WTC11 (cell line): Measurements from ENCODE around the gene HOXB1. TPM values are rescaled to one million over a fixed set of nuclear protein-coding genes. Genes with fewer than 3 reads are reported as not detected.
A peak's percentile ranks its signal among the peaks of the same experiment; 100 is the strongest.

Experiments
- ATAC-seq: fragments of 200-7000 bp; cut with Tn5 transposase; 2 replicates; pipeline ENCODE4 v1.10.0; 2021; ENCODE audit warnings: mild to moderate bottlenecking, moderate library complexity
- CTCF ChIA-PET: fragments of 300-600 bp; sonication (Branson Sonifier 250); formaldehyde crosslinking; loops from one replicate; lab custom pipeline; 2021; ENCODE audit warnings: antibody characterized with exemption; lab: Charles Lee
- POLR2A ChIA-PET: fragments of 350-600 bp; sonication (Branson Sonifier 250); formaldehyde crosslinking; loops from one replicate; lab custom pipeline; 2021; ENCODE audit warnings: antibody characterized with exemption; lab: Charles Lee
- DNase-seq: peaks from one replicate; pipeline ENCODE4 v3.0.0; 2021; ENCODE audit warnings: low spot score
- H3K27ac Mint-ChIP-seq: 2 replicates; pipeline ENCODE4 v1.8.0; 2021; ENCODE audit warnings: mixed read lengths
- H3K27me3 Mint-ChIP-seq: 2 replicates; pipeline ENCODE4 v1.8.0; 2021; ENCODE audit warnings: low read depth, mild to moderate bottlenecking, moderate library complexity, mixed read lengths
- H3K36me3 Mint-ChIP-seq: 2 replicates; pipeline ENCODE4 v1.8.0; 2021; ENCODE audit warnings: mixed read lengths
- H3K4me1 Mint-ChIP-seq: 2 replicates; pipeline ENCODE4 v1.8.0; 2022; ENCODE audit warnings: mixed read lengths
- H3K4me3 Mint-ChIP-seq: 2 replicates; pipeline ENCODE4 v1.8.0; 2021; ENCODE audit warnings: mild to moderate bottlenecking, moderate library complexity, mixed read lengths
- H3K9me3 Mint-ChIP-seq: 2 replicates; pipeline ENCODE4 v1.8.0; 2021; ENCODE audit warnings: mixed read lengths
- AR ChIP-seq: fragments of 250-450 bp; sonication (Bioruptor Pico); IDR thresholded peaks from 2 replicates; pipeline ENCODE4 v1.9.0; 2021; ENCODE audit warnings: mild to moderate bottlenecking
- ATF3 ChIP-seq: sonication (generic); formaldehyde crosslinking; conservative IDR thresholded peaks from 2 replicates; pipeline ENCODE4 v1.8.1; 2022; ENCODE audit warnings: mild to moderate bottlenecking, missing genetic modification reagents
- CBFB ChIP-seq: sonication (generic); formaldehyde crosslinking; IDR thresholded peaks from 2 replicates; pipeline ENCODE4 v1.8.1; 2022; ENCODE audit warnings: mild to moderate bottlenecking, low read depth, missing genetic modification reagents
- CREB1 ChIP-seq: sonication (generic); formaldehyde crosslinking; IDR thresholded peaks from 2 replicates; pipeline ENCODE4 v1.8.0; 2023; ENCODE audit warnings: mild to moderate bottlenecking, missing genetic modification reagents
- ELF4 ChIP-seq: sonication (generic); formaldehyde crosslinking; IDR thresholded peaks from 2 replicates; pipeline ENCODE4 v1.8.1; 2022; ENCODE audit warnings: low read depth, mild to moderate bottlenecking, moderate library complexity, missing genetic modification reagents
- ESRRA ChIP-seq: sonication (generic); formaldehyde crosslinking; IDR thresholded peaks from 2 replicates; pipeline ENCODE4 v1.8.1; 2022; ENCODE audit warnings: mild to moderate bottlenecking, missing genetic modification reagents, borderline replicate concordance
- ETV6 ChIP-seq: sonication (generic); formaldehyde crosslinking; IDR thresholded peaks from 2 replicates; pipeline ENCODE4 v1.8.1; 2022; ENCODE audit warnings: mild to moderate bottlenecking, missing genetic modification reagents
- FOXK1 ChIP-seq: sonication (generic); formaldehyde crosslinking; IDR thresholded peaks from 2 replicates; pipeline ENCODE4 v1.8.0; 2022; ENCODE audit warnings: mild to moderate bottlenecking, moderate library complexity, missing genetic modification reagents
- HMGXB4 ChIP-seq: sonication (generic); formaldehyde crosslinking; IDR thresholded peaks from 2 replicates; pipeline ENCODE4 v1.8.1; 2023; ENCODE audit warnings: mild to moderate bottlenecking, moderate library complexity, missing genetic modification reagents
- JAZF1 ChIP-seq: fragments of 250-450 bp; sonication (Bioruptor Pico); IDR thresholded peaks from 2 replicates; pipeline ENCODE4 v1.9.0; 2021; ENCODE audit warnings: moderate library complexity, mild to moderate bottlenecking, inconsistent platforms
- MLX ChIP-seq: sonication (generic); formaldehyde crosslinking; IDR thresholded peaks from 2 replicates; pipeline ENCODE4 v1.8.1; 2023; ENCODE audit warnings: mild to moderate bottlenecking, missing genetic modification reagents, moderate library complexity
- MYBL2 ChIP-seq: sonication (generic); formaldehyde crosslinking; IDR thresholded peaks from 2 replicates; pipeline ENCODE4 v1.8.1; 2023; ENCODE audit warnings: mild to moderate bottlenecking, moderate library complexity, missing genetic modification reagents
- NFE2L1 ChIP-seq: sonication (generic); formaldehyde crosslinking; IDR thresholded peaks from 2 replicates; pipeline ENCODE4 v1.8.1; 2023; ENCODE audit warnings: missing genetic modification reagents
- TEAD1 ChIP-seq: sonication (generic); formaldehyde crosslinking; IDR thresholded peaks from 2 replicates; pipeline ENCODE4 v1.8.0; 2022; ENCODE audit warnings: mild to moderate bottlenecking, missing genetic modification reagents
- USF1 ChIP-seq: sonication (generic); formaldehyde crosslinking; IDR thresholded peaks from 2 replicates; pipeline ENCODE4 v1.8.0; 2022; ENCODE audit warnings: mild to moderate bottlenecking, missing genetic modification reagents
- ZNF232 ChIP-seq: sonication (generic); formaldehyde crosslinking; IDR thresholded peaks from 2 replicates; pipeline ENCODE4 v1.8.0; 2022; ENCODE audit warnings: mild to moderate bottlenecking, missing genetic modification reagents
- ZNF263 ChIP-seq: sonication (generic); formaldehyde crosslinking; IDR thresholded peaks from 2 replicates; pipeline ENCODE4 v1.8.1; 2022; ENCODE audit warnings: low read depth, mild to moderate bottlenecking, moderate library complexity, missing genetic modification reagents
- ZNF317 ChIP-seq: sonication (generic); formaldehyde crosslinking; IDR thresholded peaks from 2 replicates; pipeline ENCODE4 v1.8.1; 2023; ENCODE audit warnings: low read depth, mild to moderate bottlenecking, moderate library complexity, missing genetic modification reagents, borderline replicate concordance
- total RNA-seq: library from RNA; stranded (reverse); gene quantifications from 3 replicates; pipeline ENCODE4 v1.2.3, GENCODE V29; 2021

The HOXB1 gene
- total RNA-seq, 1 experiment from 2014 or later, result 0.63 TPM

GRCh38 chr17:48554412-48555257, 23.8 kb upstream of the HOXB1 start:
- Mint-ChIP-seq H3K4me1 (peaks cover 37% of the 10 kb centered on the region), H3K27me3 (peaks cover 100% of the 10 kb centered on the region; the same call in 1 of the 2 replicates), H3K27ac (no peak overlapping the region), H3K36me3 (no peaks in the 10 kb centered on the region), H3K9me3 (no peaks in the 10 kb centered on the region), H3K4me3 (peak overlapping the region; percentile 58)
- CTCF ChIA-PET, result interaction anchor here (1.2 to 1.9 kb wide), 2 partner anchors 53 to 61 kb away, joined by 3 to 11 read pairs; no protein-coding TSS in a partner anchor
- POLR2A ChIA-PET, result interaction anchor here (1.0 kb wide), 1 partner anchor 9 kb away, joined by 3 read pairs; no protein-coding TSS in a partner anchor
- DNase-seq (no peak), ATAC-seq (no peak)
- TF ChIP-seq FOXK1 (CRISPR knock-in tag) (no peak), AR (CRISPR knock-in tag) (no peak)

- Mint-ChIP-seq H3K4me3 (no peak overlapping the region), H3K27ac (no peak overlapping the region), H3K27me3 (peaks cover 100% of the 10 kb centered on the region; the same call in 1 of the 2 replicates), H3K36me3 (no peaks in the 10 kb centered on the region), H3K9me3 (no peaks in the 10 kb centered on the region), H3K4me1 (peaks cover 37% of the 10 kb centered on the region)
- CTCF ChIA-PET, result no interaction called here
- ATAC-seq (no peak), DNase-seq (no peak)
- POLR2A ChIA-PET, result no interaction called here
- no peak for TF ChIP-seq ZNF232
- TF ChIP-seq JAZF1 (CRISPR knock-in tag), result no peak
- no peak for TF ChIP-seq ZNF317 (CRISPR knock-in tag)
- TF ChIP-seq NFE2L1 (CRISPR knock-in tag), result no peak
- TF ChIP-seq TEAD1 (CRISPR knock-in tag), result no peak
- no peak for TF ChIP-seq MLX
- no peak for TF ChIP-seq CBFB (CRISPR knock-in tag)
- no peak for TF ChIP-seq ZNF263
- TF ChIP-seq MYBL2 (CRISPR knock-in tag), result no peak
- TF ChIP-seq ELF4, result no peak
- no peak for TF ChIP-seq USF1 (CRISPR knock-in tag)
- TF ChIP-seq CREB1, result no peak
- TF ChIP-seq ESRRA (CRISPR knock-in tag), result no peak
- no peak for TF ChIP-seq ATF3 (CRISPR knock-in tag)
- TF ChIP-seq HMGXB4 (CRISPR knock-in tag), result no peak
- no peak for TF ChIP-seq ETV6
- TF ChIP-seq, all 79 proteins: peak for 0
These were observed 23.0 kb upstream of the HOXB1 start for GRCh38 chr17:48553826-48554225.
